GM18498 (cell line): ENCODE measurements around the gene SLC26A11.
"Not testable (repeated sequence)": the region's sequence is repeated elsewhere in the genome, so short reads cannot be mapped to it uniquely, and the experiment has no call there.

Experiments
- ATAC-seq: cut with Tn5 transposase; IDR thresholded peaks from one replicate; pipeline ENCODE4 v1.9.1; 2021; ENCODE audit warnings: mild to moderate bottlenecking, moderate library complexity; ENCODE audit not compliant: unreplicated experiment

The SLC26A11 gene

GRCh38 chr17:80300756-80301155 is 80.5 kb downstream of the SLC26A11 start:
- ATAC-seq: not testable (repeated sequence)
